Sigmoid colon (tissue), 7 donors: ENCODE measurements around the gene PALS1. TPM values are rescaled to one million over a fixed set of nuclear protein-coding genes. Genes with fewer than 3 reads are reported as not detected.

ENCODE experiments used
- DNase-seq: peaks from one replicate; pipeline ENCODE4 v3.0.0-alpha.2; 2019
- H3K27ac ChIP-seq, 4 donors: fragments of 200-600 bp; sonication (generic); one replicate each; pipeline ENCODE4 v1.5.1; 2016 to 2019; ENCODE audit warnings: mild to moderate bottlenecking in 1 of 4
- H3K27me3 ChIP-seq, 3 donors: fragments of 200-600 bp; sonication (generic); one replicate each; pipeline ENCODE4 v1.5.1; 2019; ENCODE audit warnings: mild to moderate bottlenecking in 1 of 3
- H3K36me3 ChIP-seq, 4 donors: fragments of 200-600 bp; sonication (generic); one replicate each; pipeline ENCODE4 v1.5.1; 2016 to 2019
- H3K4me1 ChIP-seq, 4 donors: fragments of 200-600 bp; sonication (generic); one replicate each; pipeline ENCODE4 v1.5.1; 2017 to 2019
- H3K4me3 ChIP-seq, 4 donors: fragments of 200-600 bp; sonication (generic); one replicate each; pipeline ENCODE4 v1.5.1; 2017 to 2019; ENCODE audit warnings: mild to moderate bottlenecking in 2 of 4, moderate library complexity in 1 of 4
- H3K9me3 ChIP-seq, 4 donors: fragments of 200-600 bp in 3 of 4; sonication (generic) in 3 of 4; one replicate each; pipeline versions ENCODE4 v1.5.1 to v1.6.1; 2013 to 2019
- CTCF ChIP-seq, 4 experiments: fragments of 450-650 bp in 3 of 4; fragments of 200-600 bp in 1 of 4; IDR thresholded peaks; one replicate each; pipeline ENCODE4 v1.5.1; 2016 to 2019; ENCODE audit warnings: antibody characterized with exemption in 4 of 4, mild to moderate bottlenecking in 3 of 4, moderate library complexity in 2 of 4
- EP300 ChIP-seq, 4 donors: sonication (generic); formaldehyde crosslinking; IDR thresholded peaks; one replicate each; pipeline ENCODE4 v1.6.1; 2017; ENCODE audit warnings: antibody characterized with exemption in 4 of 4
- POLR2A ChIP-seq, 2 donors: fragments of 450-650 bp; IDR thresholded peaks; one replicate each; pipeline ENCODE4 v1.6.1; 2016; ENCODE audit warnings: antibody characterized with exemption in 2 of 2, mild to moderate bottlenecking in 2 of 2, moderate library complexity in 2 of 2
- POLR2AphosphoS5 ChIP-seq, 4 donors: sonication (generic); formaldehyde crosslinking; IDR thresholded peaks; one replicate each; pipeline ENCODE4 v1.6.1; 2017; ENCODE audit warnings: antibody characterized with exemption in 4 of 4
- WGBS, 2 donors: extraction: QIAGEN DNeasy Blood & Tissue Kit; methylation state at CpG; one replicate each; pipeline ENCODE4 v1.1.7; 2013; 5-methylcytosine and 5-hydroxymethylcytosine counted together
- intact Hi-C: fragments of 100-400 bp; cut with DNase I; formaldehyde crosslinking; loops from one replicate; pipeline ENCODE4 v1.15.1; 2023
- polyA plus RNA-seq, 3 donors: library from polyadenylated mRNA; stranded (reverse); fragments of 200-250 nt; gene quantifications; one replicate each; pipeline ENCODE4 v1.2.3, GENCODE V29; 2013
- total RNA-seq, 4 donors: library from RNA; depleted of rRNA; stranded (reverse); fragments of >200 nt; gene quantifications; one replicate each; pipeline ENCODE4 v1.1.0, GENCODE V29; 2016
- donor health status: healthy with polysubstance abuse.
- donor health status: Bipolar disorder and iron deficiency.
- donor health status: healthy.

Gene PALS1
- total and polyA plus RNA-seq, 7 donors = 10.8 to 35.8 (median 22.8) TPM

- no peak for TF ChIP-seq EP300 (IDR thresholded peaks at IDR 0.05)
- DNase-seq = no peak
- H3K27ac ChIP-seq = no peak overlapping the region
- H3K36me3 ChIP-seq = no peaks in the 10 kb centered on the region
- H3K4me3 ChIP-seq = no peak overlapping the region
- WGBS, 2 donors = 77 to 81% methylated on average over 1 of the region's 1 CpG
- no peaks in the 10 kb centered on the region for H3K9me3 ChIP-seq
- H3K4me1 ChIP-seq = peaks cover 0 to 43% (median 29%) of the 10 kb centered on the region in 4 donors
- H3K27me3 ChIP-seq = no peaks in the 10 kb centered on the region
- intact Hi-C loops = no loop called here
Measured at GRCh38 chr14:67245104-67245503, 3.9 kb downstream of the PALS1 start.

GRCh38 chr14:67251573-67252226, 10.5 kb downstream of the PALS1 start:
- DNase-seq = no peak
- Histone ChIP-seq H3K9me3 (no peaks in the 10 kb centered on the region), H3K27ac (no peak overlapping the region), H3K27me3 (no peaks in the 10 kb centered on the region), H3K36me3 (no peaks in the 10 kb centered on the region), H3K4me1 (peaks cover 0 to 44% (median 30%) of the 10 kb centered on the region in 4 donors), H3K4me3 (no peak overlapping the region)
- 80 to 98% methylated on average over 2 of the region's 2 CpGs for WGBS, 2 donors
- intact Hi-C loops = no loop called here
- TF ChIP-seq POLR2A (IDR thresholded peaks at IDR 0.05) (no peak), POLR2AphosphoS5 (IDR thresholded peaks at IDR 0.05) (no peak), EP300 (IDR thresholded peaks at IDR 0.05) (no peak), CTCF (IDR thresholded peaks at IDR 0.05) (no peak)

- Histone ChIP-seq H3K27me3 (no peaks in the 10 kb centered on the region), H3K4me1 (peaks cover 0 to 32% (median 22%) of the 10 kb centered on the region in 4 donors), H3K4me3 (no peak overlapping the region), H3K9me3 (no peaks in the 10 kb centered on the region), H3K36me3 (no peaks in the 10 kb centered on the region), H3K27ac (no peak overlapping the region)
- WGBS, 2 donors = 74 to 75% methylated on average over 2 of the region's 2 CpGs
- intact Hi-C loops = no loop called here
- no peak for TF ChIP-seq POLR2A (IDR thresholded peaks at IDR 0.05)
- TF ChIP-seq CTCF (IDR thresholded peaks at IDR 0.05) = no peak
- TF ChIP-seq POLR2AphosphoS5 (IDR thresholded peaks at IDR 0.05) = no peak
- no peak for TF ChIP-seq EP300 (IDR thresholded peaks at IDR 0.05)
- DNase-seq = no peak
Measured at GRCh38 chr14:67253076-67253635, 11.9 kb downstream of the PALS1 start.

- DNase-seq = no peak
- H3K9me3 ChIP-seq = no peaks in the 10 kb centered on the region
- no peak overlapping the region for H3K4me3 ChIP-seq
- H3K4me1 ChIP-seq = peaks cover 0 to 26% (median 6%) of the 10 kb centered on the region in 4 donors
- WGBS, 2 donors = 87 to 93% methylated on average over 3 of the region's 3 CpGs
- no peaks in the 10 kb centered on the region for H3K27me3 ChIP-seq
- no peak for TF ChIP-seq POLR2A (IDR thresholded peaks at IDR 0.05)
- TF ChIP-seq EP300 (IDR thresholded peaks at IDR 0.05) = no peak
- TF ChIP-seq CTCF (IDR thresholded peaks at IDR 0.05) = no peak
- TF ChIP-seq POLR2AphosphoS5 (IDR thresholded peaks at IDR 0.05) = no peak
- intact Hi-C loops = no loop called here
- H3K27ac ChIP-seq = no peak overlapping the region
- no peaks in the 10 kb centered on the region for H3K36me3 ChIP-seq
Measured at GRCh38 chr14:67257906-67258305, 16.7 kb downstream of the PALS1 start.

GRCh38 chr14:67260965-67261364, 19.7 kb downstream of the PALS1 start:
- Histone ChIP-seq H3K27me3 (no peaks in the 10 kb centered on the region), H3K36me3 (no peaks in the 10 kb centered on the region), H3K4me3 (no peak overlapping the region), H3K27ac (no peak overlapping the region), H3K9me3 (no peaks in the 10 kb centered on the region), H3K4me1 (peaks cover 0 to 47% (median 20%) of the 10 kb centered on the region in 4 donors)
- intact Hi-C loops = no loop called here
- WGBS, 2 donors = 90 to 92% methylated on average over 1 of the region's 1 CpG
- DNase-seq = no peak
- TF ChIP-seq POLR2AphosphoS5 (IDR thresholded peaks at IDR 0.05) (no peak), POLR2A (IDR thresholded peaks at IDR 0.05) (no peak), CTCF (IDR thresholded peaks at IDR 0.05) (no peak), EP300 (IDR thresholded peaks at IDR 0.05) (no peak)
